CD4-positive, alpha-beta T cell treated with Interleukin-17A for 1 hour (primary cell): Measurements from ENCODE around the gene PLEKHG1.

Source experiments
- DNase-seq: peaks from one replicate; pipeline ENCODE4 v3.0.0-alpha.2; 2020

Gene PLEKHG1

GRCh38 chr6:150599199-150600009, at the start of gene PLEKHG1:
PLEKHG1 (plus strand) TSS chr6:150599885; CDS start chr6:150733682, 133,797 bp downstream.
- DNase-seq, result peak; percentile 58

DNA sequence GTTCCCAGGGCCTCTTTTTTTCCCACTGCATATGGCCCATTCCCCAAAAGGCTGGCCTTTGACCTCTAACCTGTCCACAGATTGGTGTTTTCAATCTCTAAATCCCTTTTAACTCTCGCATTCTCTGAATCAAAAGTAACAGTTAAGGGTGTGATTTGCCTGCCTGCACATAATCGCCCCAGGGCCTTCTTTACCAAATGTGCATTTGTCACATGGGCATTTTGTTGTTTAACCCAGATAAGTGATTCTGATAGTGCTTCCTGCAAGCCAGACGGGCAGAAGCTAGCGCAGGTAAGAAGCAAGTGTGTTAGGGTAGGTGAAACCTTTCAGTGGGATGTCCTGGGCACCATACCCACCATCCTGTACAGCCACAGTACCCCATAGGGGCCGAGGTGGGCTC, 49.4 kb upstream of the PLEKHG1 start:
- no peak for DNase-seq

DNA sequence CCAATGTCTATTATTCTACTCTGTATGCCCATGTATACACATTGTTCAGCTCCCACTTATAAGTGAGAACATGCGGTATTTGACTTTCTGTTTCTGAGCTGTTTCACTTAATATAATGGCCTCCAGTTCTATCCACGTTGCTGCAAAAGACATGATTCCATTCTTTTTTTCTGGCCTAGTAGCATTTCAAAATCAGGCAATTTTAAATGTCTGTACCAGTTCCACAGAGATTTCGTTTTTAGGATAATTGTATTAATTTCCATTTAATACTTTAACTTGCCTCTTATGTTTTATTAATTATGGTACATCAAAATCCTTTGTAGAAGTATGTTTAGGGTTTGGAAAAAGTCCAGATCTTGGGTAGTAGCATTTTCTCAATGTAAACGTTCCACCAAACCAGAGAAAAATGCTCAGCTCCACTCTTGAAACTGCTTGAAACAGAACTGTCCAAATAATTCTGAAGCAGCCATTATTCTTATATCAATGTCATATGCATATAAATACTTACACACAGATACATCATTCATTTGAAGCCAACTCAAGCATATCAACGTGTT, 42.6 kb upstream of the PLEKHG1 start:
- no peak for DNase-seq

DNA sequence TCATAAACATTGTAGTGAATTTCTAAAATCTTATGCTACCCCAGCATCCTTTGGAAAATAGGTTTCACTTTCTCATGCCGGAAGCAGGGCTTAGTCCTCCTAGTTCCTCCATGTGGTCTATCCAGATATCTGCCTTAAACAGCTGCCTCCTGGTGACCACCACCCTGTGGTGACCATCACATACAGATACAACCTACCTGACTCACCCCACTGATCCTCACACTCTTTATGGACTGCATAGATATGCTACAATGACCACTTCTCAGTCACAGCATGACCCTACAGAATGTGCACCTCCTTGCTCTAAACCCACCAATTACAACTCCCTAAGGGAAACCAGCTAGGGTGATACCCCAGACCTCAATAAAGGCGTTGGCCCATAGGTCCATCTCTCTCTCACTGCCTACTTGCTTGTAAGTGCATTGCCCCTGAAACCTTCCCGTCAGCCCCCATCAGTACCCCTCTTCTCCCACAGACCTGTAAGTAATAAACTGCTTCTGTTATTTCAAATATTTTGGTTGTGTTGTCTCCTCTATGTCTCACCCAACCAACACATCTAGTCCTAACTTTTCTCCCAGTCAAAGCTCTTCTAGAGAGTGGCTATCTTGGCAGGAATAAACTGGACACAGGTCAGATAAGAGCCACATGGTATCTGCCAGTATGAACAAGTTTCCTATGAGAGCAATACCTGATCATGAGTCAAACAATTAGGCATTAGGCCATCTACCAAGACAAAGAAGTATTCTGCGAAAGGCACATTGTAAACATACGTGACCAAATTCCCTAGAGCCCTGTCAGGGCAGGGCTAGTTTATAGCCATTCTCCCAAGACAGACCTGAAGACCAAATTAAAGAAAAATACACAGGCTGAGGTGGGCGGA, 39.4 kb upstream of the PLEKHG1 start:
- DNase-seq, result no peak

DNA sequence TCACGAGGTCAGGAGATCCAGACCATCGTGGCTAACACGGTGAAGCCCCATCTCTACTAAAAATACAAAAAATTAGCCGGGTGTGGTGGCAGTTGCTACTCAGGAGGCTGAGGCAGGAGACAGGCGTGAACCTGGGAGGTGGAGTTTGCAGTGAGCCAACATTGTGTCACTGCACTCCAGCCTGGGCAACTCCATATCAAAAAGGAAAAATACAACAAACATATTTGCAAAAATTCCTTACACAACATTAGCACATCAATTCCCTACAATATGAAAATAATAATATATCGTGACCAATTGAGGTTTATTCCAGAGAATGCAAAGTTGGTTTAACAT, 38.8 kb upstream of the PLEKHG1 start:
- DNase-seq, result no peak

- no peak for DNase-seq
Measured at GRCh38 chr6:150565945-150566344, 33.7 kb upstream of the PLEKHG1 start.

DNA sequence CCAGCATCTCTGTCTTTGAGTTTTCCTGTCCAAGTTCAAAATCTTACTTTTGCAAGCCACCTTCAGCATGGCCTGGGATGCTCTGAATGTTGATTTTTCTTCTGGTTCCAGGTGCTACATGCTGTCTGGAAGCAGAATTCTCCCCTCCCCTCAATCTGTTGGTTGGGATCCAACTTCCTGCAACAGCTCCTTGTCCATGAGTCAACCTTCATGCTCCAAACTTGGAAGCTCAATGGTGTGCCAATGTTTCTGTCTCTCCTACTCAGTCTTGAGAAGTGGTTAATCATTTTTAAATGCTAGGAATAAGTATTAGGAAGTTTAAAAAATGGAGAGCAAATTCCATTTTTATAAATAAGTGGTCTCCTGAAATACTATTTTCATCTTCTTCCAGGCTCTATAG, 33.2 kb upstream of the PLEKHG1 start:
- no peak for DNase-seq

DNA sequence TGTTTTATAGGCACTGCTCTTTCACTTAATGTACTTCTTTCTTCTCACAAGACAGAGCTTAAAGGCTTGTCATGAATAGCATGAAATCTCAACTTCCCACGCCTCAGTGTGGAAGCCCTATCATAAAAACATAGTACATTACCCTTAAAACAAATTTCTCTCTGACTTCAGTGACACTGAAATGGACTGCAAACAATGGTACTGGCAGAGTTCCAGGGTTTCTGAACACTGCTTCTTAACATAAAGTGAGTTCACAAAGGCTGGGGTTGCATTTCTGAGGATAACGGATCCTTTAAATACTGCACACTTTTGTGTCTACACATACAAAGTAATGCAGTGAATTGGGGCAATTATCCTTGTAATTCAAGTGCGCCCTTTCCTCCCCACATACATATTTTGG, 32.3 kb upstream of the PLEKHG1 start:
- no peak for DNase-seq

DNA sequence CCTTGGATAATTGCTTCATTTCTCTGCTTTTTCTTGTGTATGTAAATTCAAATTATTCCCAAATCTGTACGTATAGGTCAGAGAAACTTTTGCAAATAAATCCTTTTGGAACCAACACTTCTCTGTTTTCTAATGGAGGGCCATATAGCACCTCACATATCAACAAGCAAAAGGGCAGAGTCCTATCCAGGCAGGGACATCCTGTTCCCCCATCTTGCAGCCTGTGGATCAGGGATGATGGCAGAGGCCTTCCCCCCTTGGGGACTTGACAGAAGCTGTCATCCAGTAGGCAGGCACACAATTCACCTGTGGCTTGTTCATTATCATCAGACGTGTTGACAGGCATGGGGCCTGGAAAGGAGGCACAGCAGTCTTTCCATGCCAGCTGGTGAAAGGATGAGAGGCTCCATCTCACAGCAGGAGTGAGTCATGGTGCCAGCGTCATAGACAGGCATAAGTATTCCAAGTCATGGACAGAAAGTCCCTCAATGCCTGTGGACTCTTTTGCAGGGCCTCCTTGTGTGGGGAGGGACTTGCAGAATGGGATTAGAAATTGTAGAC, 31.8 kb upstream of the PLEKHG1 start:
- no peak for DNase-seq

DNA sequence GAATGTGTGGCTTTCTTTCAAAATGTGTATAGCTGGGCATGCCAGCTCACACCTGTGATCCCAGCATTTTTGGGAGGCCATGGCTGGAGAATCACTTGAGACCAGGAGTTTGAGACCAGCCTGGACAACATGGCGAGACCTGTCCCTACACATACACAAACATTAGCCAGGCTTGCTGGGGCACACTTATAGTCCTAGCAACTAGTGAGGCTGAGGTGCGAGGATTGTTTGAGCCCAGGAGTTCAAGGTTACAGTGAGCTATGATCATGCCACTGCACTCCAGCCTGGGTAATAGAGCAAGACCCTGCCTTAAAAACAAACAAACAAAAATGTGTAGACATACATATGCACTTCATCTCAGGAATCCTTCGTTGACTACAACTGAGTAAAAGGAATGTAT, 31.1 kb upstream of the PLEKHG1 start:
- no peak for DNase-seq

GRCh38 chr6:150569161-150569560, 30.5 kb upstream of the PLEKHG1 start:
- no peak for DNase-seq

- DNase-seq, result no peak
Measured at GRCh38 chr6:150573041-150573681, 26.5 kb upstream of the PLEKHG1 start.

GRCh38 chr6:150575836-150576235, 23.8 kb upstream of the PLEKHG1 start:
- DNase-seq, result no peak

DNA sequence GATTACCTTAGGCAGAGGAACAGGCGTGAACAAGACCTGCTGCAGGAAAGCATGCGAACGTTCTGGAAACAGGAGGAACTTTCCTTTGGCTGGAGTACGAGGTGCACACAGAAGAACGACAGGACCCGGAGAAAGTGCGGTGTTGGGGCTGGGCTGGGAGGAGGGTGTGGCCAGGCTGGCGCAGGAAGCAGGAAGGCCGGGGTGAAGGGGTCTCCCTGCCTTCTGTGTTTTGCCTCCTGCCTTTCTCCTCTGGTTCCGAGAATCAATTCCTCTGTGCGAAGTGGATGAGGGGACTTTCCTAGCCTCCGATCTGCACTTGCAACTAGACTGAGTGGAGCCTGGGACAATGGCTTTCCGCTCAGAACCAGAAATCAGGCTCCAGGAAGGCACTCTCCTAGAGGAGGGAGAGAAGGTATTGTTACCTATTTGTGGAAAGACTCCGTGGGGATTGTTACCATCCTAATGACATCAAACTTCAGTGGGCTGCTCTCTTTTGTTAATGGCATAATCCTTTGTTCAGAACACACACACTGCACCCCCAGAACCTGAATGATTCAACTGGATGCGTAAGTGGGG, 22.9 kb upstream of the PLEKHG1 start:
- DNase-seq, result no peak

GRCh38 chr6:150579611-150580010, 20.1 kb upstream of the PLEKHG1 start:
- no peak for DNase-seq

DNA sequence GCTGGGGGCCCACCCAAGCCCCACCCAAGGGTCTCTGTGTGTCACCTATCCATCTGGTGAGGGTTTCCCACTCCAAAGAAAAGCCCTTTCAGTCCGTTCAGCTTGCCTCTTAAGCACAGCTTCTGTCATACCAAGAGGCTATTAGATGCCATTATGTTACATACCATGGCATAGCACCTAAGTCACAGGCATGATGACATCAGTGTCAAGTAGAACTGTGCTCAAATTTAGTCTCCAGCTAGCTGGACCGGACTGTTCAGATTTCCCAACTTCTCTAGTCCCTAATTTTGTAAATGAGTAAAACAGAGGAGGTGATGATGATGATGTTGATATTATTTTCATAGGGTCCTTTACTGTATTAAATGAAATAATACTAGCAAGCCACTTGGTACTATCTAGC, 19.2 kb upstream of the PLEKHG1 start:
- DNase-seq, result no peak

- no peak for DNase-seq
Measured at GRCh38 chr6:150584065-150584464, 15.6 kb upstream of the PLEKHG1 start.

GRCh38 chr6:150584596-150584995, 15.1 kb upstream of the PLEKHG1 start:
- DNase-seq, result no peak

DNA sequence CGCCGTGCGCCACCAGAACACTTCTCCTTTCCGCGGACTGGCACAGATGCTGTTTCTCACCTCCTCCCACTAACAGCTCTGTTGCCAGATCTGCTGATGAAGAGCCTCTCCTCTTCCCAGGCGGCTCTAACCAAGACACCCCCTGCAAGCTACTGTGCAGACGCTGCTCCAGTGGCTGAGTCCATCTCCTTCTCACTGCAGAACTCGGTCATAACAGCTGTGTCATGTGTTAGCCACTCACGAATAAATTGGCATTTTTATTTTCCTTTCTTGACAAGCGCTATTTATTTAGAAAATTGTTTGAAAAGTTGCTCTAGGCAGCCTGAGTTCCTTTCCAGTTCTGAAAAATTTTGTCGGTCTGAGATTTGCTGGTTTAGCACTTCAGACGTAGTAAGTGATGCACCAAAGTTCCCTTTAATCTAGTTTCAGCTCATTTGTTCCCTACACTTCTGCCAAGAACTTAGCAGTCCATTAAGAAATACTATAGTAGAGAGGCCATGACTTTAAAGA, 12.8 kb upstream of the PLEKHG1 start:
- DNase-seq, result no peak

- DNase-seq, result no peak
Measured at GRCh38 chr6:150587637-150588036, 12.0 kb upstream of the PLEKHG1 start.

DNA sequence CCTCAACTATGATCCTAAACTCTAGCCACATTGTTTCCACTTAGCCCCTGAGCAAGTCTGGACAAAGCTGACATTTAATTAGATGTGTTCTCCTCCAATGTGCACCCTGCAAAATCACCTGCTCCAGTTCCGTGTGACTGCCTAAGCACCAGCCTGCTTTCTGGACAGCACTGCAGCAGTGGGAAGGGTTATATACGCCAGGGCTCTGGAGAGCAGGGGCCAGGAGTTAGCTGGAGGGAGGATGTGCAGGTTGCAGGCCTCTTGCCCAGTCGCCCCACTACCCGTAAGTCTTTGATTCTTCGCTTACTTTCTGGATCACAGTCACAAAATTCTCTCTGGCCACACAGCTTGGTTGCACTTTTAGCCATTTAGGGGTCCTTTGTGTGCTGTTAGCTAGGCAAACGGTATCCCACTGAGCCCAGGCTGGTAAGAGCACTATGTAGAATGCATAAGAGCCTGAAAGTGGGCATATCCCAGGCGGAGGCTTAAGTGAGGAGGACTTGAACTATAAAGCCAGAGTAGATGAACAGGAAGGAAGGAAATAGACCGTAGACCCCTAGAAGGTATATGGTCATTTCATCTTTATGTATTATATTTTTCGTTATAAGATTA, 10.7 kb upstream of the PLEKHG1 start:
- no peak for DNase-seq

DNA sequence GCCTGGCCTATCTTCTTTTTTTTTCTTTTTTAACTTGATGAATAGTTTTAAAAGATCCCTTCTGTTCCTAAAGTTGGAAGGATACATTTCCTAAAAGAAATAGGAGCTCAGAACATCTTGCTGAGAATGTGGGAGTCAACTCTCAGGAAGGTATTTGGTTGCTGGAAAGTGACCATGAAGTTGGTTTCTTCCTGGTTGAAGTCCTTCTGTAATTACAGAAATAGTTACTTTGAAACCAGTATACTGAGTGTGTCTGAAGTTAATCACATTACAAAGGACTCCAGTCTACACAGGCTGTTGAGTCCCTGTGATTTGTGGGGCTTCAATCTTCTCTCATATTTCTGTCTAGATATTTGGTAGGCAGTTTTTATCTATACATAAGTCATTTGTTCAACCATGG, 9.8 kb upstream of the PLEKHG1 start:
- DNase-seq, result no peak
